Mucosa of rectum (tissue), 2 donors: ENCODE results near the gene SUPV3L1.
"Not testable (repeated sequence)": the region's sequence is repeated elsewhere in the genome, so short reads cannot be mapped to it uniquely, and the experiment has no call there.

Source experiments
- H3K27ac ChIP-seq, 2 donors: one replicate each; pipeline ENCODE4 v1.7.0; 2013; ENCODE audit warnings: inconsistent platforms in 2 of 2, low read depth in 2 of 2, low read length in 2 of 2
- H3K27me3 ChIP-seq, 2 donors: one replicate each; pipeline ENCODE4 v1.7.0; 2013; ENCODE audit warnings: low read length in 2 of 2; ENCODE audit not compliant: control insufficient read depth in 2 of 2, insufficient read depth in 2 of 2
- H3K36me3 ChIP-seq, 2 donors: one replicate each; pipeline ENCODE4 v1.7.0; 2013; ENCODE audit warnings: low read length in 2 of 2; ENCODE audit not compliant: control insufficient read depth in 2 of 2, insufficient read depth in 2 of 2
- H3K4me1 ChIP-seq, 2 donors: one replicate each; pipeline ENCODE4 v1.7.0; 2013; ENCODE audit warnings: low read length in 2 of 2, mild to moderate bottlenecking in 1 of 2; ENCODE audit not compliant: control insufficient read depth in 2 of 2, insufficient read depth in 2 of 2
- H3K4me3 ChIP-seq, 2 donors: one replicate each; pipeline ENCODE4 v1.7.0; 2013; ENCODE audit warnings: low read length in 2 of 2
- H3K9ac ChIP-seq, 2 donors: one replicate each; pipeline ENCODE4 v1.7.0; 2013; ENCODE audit warnings: low read length in 2 of 2, low read depth in 1 of 2, mild to moderate bottlenecking in 1 of 2
- H3K9me3 ChIP-seq, 2 donors: one replicate each; pipeline ENCODE4 v1.7.0; 2013; ENCODE audit warnings: low read length in 2 of 2; ENCODE audit not compliant: control insufficient read depth in 2 of 2
- donor health status: healthy.
- donor health status: Normal muscosa, but diverticular disease.

The SUPV3L1 gene

DNA sequence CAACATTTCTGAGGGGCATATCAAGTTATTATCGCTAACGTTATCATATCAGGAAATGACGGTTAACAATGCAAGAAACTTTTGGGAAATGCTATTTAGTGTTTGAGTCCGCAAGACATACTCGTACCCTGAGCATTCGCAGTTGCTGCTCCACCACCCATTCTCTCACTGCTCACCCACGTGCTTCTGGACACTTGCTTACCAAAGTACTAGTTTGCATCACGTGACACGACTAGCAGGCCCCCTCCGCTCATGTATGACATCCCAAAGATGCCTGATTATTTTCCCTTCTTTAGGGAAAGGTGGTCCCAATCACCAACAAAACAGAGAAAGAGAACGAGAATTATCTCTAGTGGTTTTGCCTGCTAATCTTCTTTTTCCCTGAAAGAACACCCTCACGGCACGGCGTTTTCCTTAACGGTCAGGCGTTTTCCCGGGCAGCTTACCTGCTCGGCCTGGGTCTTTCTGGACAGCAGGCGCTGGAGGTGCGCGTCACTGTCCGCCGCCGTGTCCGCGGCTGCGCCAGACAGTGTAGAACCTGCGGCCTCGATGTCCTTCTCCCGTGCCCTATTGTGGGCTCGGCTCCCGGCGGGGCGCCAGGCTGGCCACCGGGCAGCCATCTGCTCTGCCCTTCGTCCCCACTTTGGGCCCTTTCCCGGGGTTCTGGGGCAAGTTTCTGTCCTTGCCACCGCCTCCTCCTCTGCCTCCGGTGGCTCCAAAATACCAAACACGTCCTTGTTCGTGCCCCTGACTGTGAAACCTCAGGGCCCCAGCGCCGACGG lies at the start of gene SUPV3L1:
Gene SUPV3L1 (plus strand): TSS at position 492 of the 782 bp plus-strand sequence. CDS start 58 bp downstream, at position 550.
- Histone ChIP-seq H3K27ac (peak within 1 kb of the TSS; percentile 94 to 95), H3K4me3 (peak within 1 kb of the TSS; percentile 91 to 95), H3K27me3 (no peaks in the 10 kb centered on the region), H3K4me1 (peaks cover 17 to 18% of the 10 kb centered on the region in 2 donors), H3K9me3 (no peaks in the 10 kb centered on the region), H3K36me3 (peaks cover 7 to 13% of the 10 kb centered on the region in 2 donors), H3K9ac (peak within 1 kb of the TSS; percentile 97 to 99)

DNA sequence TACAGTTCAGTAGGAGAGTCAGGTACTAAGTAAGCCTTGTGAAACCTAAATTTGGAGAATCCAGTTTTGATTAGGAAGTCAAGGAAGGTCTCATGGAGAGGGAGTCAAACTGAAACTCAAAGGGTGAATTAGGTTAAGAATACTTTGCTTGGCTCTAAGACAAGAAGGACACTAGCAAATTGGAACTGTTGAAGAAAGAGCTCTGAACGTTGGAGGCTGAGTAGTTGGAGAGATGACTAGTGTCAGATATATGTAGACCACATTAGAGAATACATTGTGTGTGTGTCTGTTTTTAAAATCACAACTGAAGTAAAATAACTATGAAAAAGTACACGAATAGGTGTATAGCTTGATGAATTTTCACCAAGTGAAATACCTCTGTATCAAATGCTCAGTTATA lies 49.8 kb upstream of the SUPV3L1 start:
- H3K36me3 ChIP-seq: peaks cover 8 to 11% of the 10 kb centered on the region in 2 donors
- H3K9me3 ChIP-seq: no peaks in the 10 kb centered on the region
- H3K27ac ChIP-seq: no peak overlapping the region
- no peaks in the 10 kb centered on the region for H3K27me3 ChIP-seq
- H3K9ac ChIP-seq: no peak overlapping the region
- H3K4me1 ChIP-seq: peaks cover 4 to 7% of the 10 kb centered on the region in 2 donors
- no peak overlapping the region for H3K4me3 ChIP-seq

DNA sequence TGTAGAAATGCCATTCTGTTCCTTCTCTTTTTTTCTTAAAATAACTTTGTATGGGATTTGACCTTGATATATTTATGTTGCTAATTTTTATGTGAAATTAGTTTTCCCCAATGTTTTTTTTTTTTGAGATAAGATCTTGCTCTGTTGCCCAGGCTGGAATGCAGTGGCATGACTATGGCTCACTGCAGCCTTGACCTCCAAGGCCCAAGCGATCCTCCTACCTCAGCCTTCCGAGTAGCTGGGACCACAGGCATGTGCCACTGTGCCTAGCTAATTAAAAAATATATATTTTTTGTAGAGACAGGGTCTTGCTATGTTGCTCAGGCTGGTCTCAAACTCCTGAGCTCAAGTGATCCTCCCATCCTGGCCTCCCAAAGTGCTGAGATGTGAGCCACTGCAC lies 40.1 kb upstream of the SUPV3L1 start:
- Histone ChIP-seq H3K4me3 (no peak overlapping the region), H3K27me3 (no peaks in the 10 kb centered on the region), H3K36me3 (peaks cover 5 to 7% of the 10 kb centered on the region in 2 donors), H3K4me1 (no peaks in the 10 kb centered on the region), H3K9ac (no peak overlapping the region), H3K9me3 (no peaks in the 10 kb centered on the region), H3K27ac (no peak overlapping the region)

DNA sequence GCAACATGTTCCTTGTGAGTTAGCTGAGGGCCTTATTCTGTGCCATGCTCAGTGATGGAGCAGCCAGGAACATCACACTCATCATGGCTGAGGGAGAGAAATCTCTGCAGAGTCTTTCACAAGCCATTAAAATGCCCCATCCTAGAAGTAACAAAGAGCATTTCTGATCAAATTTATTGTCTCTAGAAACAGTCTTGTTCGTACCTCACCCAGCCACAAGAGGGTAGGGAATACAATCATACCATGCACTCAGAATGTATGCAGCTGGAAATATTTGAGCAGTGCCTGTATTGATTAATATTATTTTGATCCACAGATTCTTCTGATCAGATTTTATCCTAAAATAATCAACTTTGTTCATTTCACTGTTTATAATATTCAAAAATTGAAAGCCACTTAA lies 38.7 kb upstream of the SUPV3L1 start:
- H3K4me3 ChIP-seq: no peak overlapping the region
- no peak overlapping the region for H3K9ac ChIP-seq
- no peaks in the 10 kb centered on the region for H3K4me1 ChIP-seq
- H3K36me3 ChIP-seq: peaks cover 5% of the 10 kb centered on the region in 2 donors
- no peak overlapping the region for H3K27ac ChIP-seq
- no peaks in the 10 kb centered on the region for H3K27me3 ChIP-seq
- H3K9me3 ChIP-seq: no peaks in the 10 kb centered on the region

DNA sequence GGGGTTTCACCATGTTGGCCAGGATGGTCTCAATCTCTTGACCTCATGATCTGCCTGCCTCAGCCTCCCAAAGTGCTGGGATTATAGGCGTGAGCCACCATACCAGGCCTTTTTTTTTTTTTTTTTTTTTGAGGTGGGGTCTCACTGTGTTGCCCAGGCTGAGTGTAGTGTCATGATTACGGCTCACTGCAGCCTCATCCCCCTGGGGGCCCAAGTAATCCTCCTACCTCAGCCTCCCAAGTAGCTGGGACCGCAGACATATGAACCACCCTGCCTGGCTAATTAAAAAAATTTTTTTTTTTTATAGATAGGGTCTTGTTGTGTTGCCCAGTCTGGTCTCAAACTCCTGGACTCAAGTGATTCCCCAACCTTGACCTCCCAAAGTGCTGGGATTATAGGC lies 38.0 kb upstream of the SUPV3L1 start:
- H3K9me3 ChIP-seq, H3K9ac ChIP-seq, H3K4me3 ChIP-seq, H3K36me3 ChIP-seq, H3K27me3 ChIP-seq, H3K4me1 ChIP-seq, H3K27ac ChIP-seq: not testable (repeated sequence)

DNA sequence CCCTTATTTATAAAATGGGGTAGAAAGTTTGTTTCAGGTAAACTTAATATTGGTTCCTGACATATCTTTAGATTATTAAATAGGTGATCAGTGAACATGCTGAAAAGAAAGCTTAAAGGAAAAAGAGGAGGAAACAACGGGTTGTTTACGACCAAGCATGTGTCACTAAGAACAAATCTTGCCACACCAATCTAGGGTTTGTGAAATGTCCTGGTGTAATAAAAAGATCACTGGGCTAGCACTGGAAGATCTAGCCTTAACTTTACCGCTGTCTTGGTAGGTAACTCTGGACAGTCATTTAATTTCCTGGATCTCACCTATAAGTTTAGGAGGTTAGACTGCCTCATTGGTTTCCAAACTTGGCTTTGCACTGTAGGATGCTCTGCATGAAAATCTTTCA lies 37.1 kb upstream of the SUPV3L1 start:
- Histone ChIP-seq H3K27ac (no peak overlapping the region), H3K4me1 (no peaks in the 10 kb centered on the region)

DNA sequence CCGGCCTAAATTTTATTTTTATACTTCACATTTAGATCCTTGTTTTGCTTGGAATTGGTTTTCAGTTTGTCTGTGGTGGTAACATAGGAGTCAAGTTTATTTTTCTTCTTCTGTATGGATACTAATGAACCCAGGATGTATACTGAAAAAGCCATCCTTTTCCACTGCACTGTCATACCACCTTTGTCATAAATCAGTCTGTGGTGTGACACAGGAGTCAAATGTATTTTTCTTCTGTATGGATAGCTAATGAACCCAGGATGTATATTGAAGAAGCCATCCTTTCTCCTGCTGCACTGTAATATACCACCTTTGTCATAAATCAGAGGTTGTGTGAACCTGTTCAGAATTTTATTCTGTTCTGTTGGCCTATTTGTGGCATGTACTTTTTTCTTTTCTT lies 34.7 kb upstream of the SUPV3L1 start:
- Histone ChIP-seq H3K9ac (no peak overlapping the region), H3K36me3 (no peaks in the 10 kb centered on the region), H3K4me3 (no peak overlapping the region), H3K27me3 (no peaks in the 10 kb centered on the region), H3K27ac (no peak overlapping the region), H3K9me3 (no peaks in the 10 kb centered on the region), H3K4me1 (no peaks in the 10 kb centered on the region)

More for the DNA sequence above, 37.1 kb upstream of the SUPV3L1 start:
- H3K27me3 ChIP-seq: no peaks in the 10 kb centered on the region
- H3K9me3 ChIP-seq: no peaks in the 10 kb centered on the region
- no peak overlapping the region for H3K4me3 ChIP-seq
- no peaks in the 10 kb centered on the region for H3K36me3 ChIP-seq
- no peak overlapping the region for H3K9ac ChIP-seq

DNA sequence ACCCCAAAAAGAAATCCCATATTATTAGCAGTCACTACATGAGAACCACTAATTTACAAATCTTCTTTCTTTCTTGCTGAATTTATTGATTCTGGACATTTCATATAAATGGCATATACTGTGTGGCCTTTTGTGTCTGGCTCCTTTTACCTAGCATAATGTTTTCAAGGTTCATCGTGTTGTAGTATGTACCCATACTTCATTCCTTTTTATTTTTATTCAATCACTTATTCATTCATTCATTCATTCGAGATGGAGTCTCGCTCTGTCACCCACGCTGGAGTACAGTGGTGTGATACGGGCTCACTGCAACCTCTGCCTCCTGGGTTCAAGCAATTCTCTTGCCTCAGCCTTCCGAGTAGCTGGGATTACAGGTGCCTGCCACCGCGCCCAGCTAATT lies 34.2 kb upstream of the SUPV3L1 start:
- no peaks in the 10 kb centered on the region for H3K36me3 ChIP-seq
- H3K27me3 ChIP-seq: no peaks in the 10 kb centered on the region
- no peak overlapping the region for H3K4me3 ChIP-seq
- H3K4me1 ChIP-seq: no peaks in the 10 kb centered on the region
- no peaks in the 10 kb centered on the region for H3K9me3 ChIP-seq
- no peak overlapping the region for H3K27ac ChIP-seq
- H3K9ac ChIP-seq: no peak overlapping the region

DNA sequence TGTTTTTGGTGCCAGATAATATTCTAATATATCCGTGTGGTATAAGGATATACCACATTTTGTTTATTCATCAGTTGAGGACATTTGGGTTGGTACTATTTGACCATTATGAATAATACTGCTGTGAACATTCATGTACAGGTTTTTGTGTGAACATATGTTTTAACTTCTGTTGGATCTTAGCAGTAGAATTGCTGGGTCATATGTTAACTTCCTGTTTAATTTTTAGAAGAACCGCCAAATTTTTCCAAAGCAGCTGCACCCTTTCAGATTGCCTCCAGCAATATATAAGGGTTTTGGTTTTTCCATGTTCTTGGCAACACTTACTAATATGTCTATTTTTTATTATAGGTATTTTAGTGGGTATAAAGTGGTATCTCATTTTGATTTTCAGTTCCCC lies 33.3 kb upstream of the SUPV3L1 start:
- Histone ChIP-seq H3K36me3 (no peaks in the 10 kb centered on the region), H3K9ac (no peak overlapping the region), H3K4me1 (no peaks in the 10 kb centered on the region), H3K9me3 (no peaks in the 10 kb centered on the region), H3K4me3 (no peak overlapping the region), H3K27ac (no peak overlapping the region), H3K27me3 (no peaks in the 10 kb centered on the region)

DNA sequence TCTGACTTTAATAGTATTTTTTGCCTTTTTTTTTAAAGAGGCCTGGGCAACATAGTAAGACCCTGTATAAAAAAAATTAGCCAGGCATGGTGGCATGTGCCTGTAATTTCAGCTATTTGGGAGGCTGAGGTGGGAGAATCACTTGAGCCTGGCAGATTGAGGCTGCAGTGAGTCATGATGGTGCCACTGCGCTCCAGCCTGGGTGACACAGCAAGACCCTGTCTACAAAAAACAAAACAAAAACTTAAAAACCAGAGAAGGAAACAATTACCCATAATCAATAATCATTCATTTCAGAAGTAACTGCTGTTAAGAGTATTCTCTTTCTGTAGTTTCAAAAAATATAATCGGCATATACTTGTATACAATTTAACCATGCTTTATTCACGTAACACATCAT lies 28.1 kb upstream of the SUPV3L1 start:
- no peaks in the 10 kb centered on the region for H3K36me3 ChIP-seq
- no peaks in the 10 kb centered on the region for H3K9me3 ChIP-seq
- no peak overlapping the region for H3K27ac ChIP-seq
- H3K4me3 ChIP-seq: no peak overlapping the region
- no peaks in the 10 kb centered on the region for H3K27me3 ChIP-seq
- H3K9ac ChIP-seq: no peak overlapping the region
- H3K4me1 ChIP-seq: no peaks in the 10 kb centered on the region
